Endothelial cell (in vitro differentiated cells): Measurements from ENCODE around the gene CEP68. TPM values are rescaled to one million over a fixed set of nuclear protein-coding genes. Genes with fewer than 3 reads are reported as not detected.

Experiments
- DNase-seq: peaks from one replicate; pipeline ENCODE4 v3.0.0; 2021; ENCODE audit warnings: low spot score
- H3K27ac Mint-ChIP-seq: one replicate; pipeline ENCODE4 v1.8.0; 2021; ENCODE audit warnings: mixed read lengths, inconsistent platforms; ENCODE audit not compliant: unreplicated experiment
- H3K27me3 Mint-ChIP-seq: one replicate; pipeline ENCODE4 v1.8.0; 2021; ENCODE audit warnings: mild to moderate bottlenecking, moderate library complexity, mixed read lengths, inconsistent platforms; ENCODE audit not compliant: unreplicated experiment
- H3K36me3 Mint-ChIP-seq: one replicate; pipeline ENCODE4 v1.8.0; 2021; ENCODE audit warnings: mild to moderate bottlenecking, low read depth, mixed read lengths, inconsistent platforms; ENCODE audit not compliant: unreplicated experiment
- H3K4me1 Mint-ChIP-seq: one replicate; pipeline ENCODE4 v1.8.0; 2021; ENCODE audit warnings: mild to moderate bottlenecking, mixed read lengths, inconsistent platforms; ENCODE audit not compliant: unreplicated experiment
- H3K4me3 Mint-ChIP-seq: one replicate; pipeline ENCODE4 v1.8.0; 2021; ENCODE audit warnings: mild to moderate bottlenecking, mixed read lengths, inconsistent platforms; ENCODE audit not compliant: unreplicated experiment
- H3K9me3 Mint-ChIP-seq: one replicate; pipeline ENCODE4 v1.8.0; 2021; ENCODE audit warnings: mixed read lengths, inconsistent platforms; ENCODE audit not compliant: unreplicated experiment
- total RNA-seq: library from RNA; stranded (reverse); fragmentation: NEBNext Ultra II Directional; extraction: Animal tissue kit (Norgen Biotek cat#: 25700); gene quantifications from one replicate; pipeline ENCODE4 v1.2.1, GENCODE V29; 2021; ENCODE audit not compliant: unreplicated experiment
- TF ChIP-seq, protein P1 (sequence below): fragments of 200-600 bp; sonication (generic); IDR thresholded peaks from one replicate; pipeline ENCODE4 v1.5.0; 2021; ENCODE audit warnings: antibody characterized with exemption; ENCODE audit not compliant: unreplicated experiment

CEP68 gene
- total RNA-seq, 1 donor from 2014 or later = 63.3 TPM

GRCh38 chr2:65045651-65046050 lies 10.6 kb upstream of the CEP68 start:
- H3K4me1 Mint-ChIP-seq = peaks cover 27% of the 10 kb centered on the region
- no peak for DNase-seq
- H3K9me3 Mint-ChIP-seq = peaks cover 6% of the 10 kb centered on the region
- TF ChIP-seq, protein P1, sequence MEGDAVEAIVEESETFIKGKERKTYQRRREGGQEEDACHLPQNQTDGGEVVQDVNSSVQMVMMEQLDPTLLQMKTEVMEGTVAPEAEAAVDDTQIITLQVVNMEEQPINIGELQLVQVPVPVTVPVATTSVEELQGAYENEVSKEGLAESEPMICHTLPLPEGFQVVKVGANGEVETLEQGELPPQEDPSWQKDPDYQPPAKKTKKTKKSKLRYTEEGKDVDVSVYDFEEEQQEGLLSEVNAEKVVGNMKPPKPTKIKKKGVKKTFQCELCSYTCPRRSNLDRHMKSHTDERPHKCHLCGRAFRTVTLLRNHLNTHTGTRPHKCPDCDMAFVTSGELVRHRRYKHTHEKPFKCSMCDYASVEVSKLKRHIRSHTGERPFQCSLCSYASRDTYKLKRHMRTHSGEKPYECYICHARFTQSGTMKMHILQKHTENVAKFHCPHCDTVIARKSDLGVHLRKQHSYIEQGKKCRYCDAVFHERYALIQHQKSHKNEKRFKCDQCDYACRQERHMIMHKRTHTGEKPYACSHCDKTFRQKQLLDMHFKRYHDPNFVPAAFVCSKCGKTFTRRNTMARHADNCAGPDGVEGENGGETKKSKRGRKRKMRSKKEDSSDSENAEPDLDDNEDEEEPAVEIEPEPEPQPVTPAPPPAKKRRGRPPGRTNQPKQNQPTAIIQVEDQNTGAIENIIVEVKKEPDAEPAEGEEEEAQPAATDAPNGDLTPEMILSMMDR = no peak
- H3K27me3 Mint-ChIP-seq = peaks cover 3% of the 10 kb centered on the region
- no peak overlapping the region for H3K4me3 Mint-ChIP-seq
- H3K36me3 Mint-ChIP-seq = peaks cover 25% of the 10 kb centered on the region
- H3K27ac Mint-ChIP-seq = no peak overlapping the region

DNA sequence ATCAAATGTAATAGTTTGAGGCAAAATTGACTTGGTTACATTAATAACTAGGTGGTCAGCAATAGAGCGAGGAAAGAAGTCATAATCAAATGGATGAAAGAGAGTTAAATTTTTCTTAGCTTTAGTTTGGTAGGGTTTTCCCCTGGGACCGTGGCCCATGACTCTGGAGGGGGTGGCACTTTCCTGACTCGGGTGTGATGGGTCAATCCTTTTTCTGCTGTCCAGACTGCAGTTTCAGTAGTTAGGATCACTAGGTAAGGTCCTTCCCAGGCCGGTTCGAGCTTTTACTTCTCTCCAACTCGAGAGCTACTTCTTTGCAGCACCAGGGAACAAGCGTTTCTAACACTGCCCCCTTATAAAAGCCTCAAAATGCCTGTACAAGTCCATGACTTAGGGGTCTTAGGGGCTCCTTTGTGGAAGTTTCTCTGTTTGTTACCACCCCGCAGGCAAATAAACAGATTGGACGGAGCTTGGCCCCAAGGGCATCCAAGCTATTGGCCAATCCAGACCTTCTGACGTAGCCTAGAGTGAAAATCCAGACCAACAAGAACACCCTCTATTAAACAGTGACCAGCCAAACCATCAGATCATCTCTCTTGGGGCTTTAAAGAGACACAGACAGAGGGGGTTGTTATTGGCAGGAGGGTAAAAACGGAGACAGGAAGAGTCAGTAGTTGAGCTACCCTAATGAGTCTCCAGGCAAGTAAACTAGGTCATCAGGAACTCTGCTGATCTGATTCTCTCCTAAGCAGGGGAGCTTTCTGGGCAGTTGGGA lies 9.4 kb upstream of the CEP68 start:
- H3K4me1 Mint-ChIP-seq = peaks cover 20% of the 10 kb centered on the region
- TF ChIP-seq, protein P1 = no peak
- peaks cover 6% of the 10 kb centered on the region for H3K9me3 Mint-ChIP-seq
- no peak overlapping the region for H3K27ac Mint-ChIP-seq
- DNase-seq = no peak
- H3K36me3 Mint-ChIP-seq = peaks cover 25% of the 10 kb centered on the region
- H3K27me3 Mint-ChIP-seq = peaks cover 1% of the 10 kb centered on the region
- H3K4me3 Mint-ChIP-seq = no peak overlapping the region

DNA sequence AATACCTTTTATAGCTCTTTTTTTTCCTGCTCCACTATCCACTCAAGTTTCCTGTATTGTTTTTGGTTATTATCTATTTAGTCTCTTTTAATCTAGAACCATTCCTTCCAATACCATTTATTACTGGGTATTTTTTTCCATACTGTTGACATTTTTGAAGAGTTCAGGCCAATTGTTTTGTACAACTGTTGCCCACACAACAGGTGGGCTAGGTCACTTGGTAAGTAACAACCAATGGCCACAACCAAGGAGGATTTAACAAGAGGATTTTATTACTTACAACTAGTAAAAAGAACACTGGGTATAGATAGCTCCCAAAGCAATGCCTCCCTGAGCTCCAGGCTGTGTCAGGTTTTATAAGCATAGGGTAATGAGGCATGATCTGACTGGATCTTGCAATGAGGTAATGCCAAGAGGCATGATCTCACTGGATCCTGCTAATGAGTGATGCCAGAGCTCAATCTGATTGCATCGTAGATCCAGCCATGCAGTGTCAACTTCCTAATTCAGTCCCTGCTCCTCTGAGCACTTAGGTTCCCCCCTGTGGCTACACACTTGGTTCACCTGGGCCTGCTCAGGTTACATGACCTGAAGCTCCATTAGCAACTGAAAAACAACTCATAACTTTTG lies 7.1 kb upstream of the CEP68 start:
- TF ChIP-seq, protein P1 = no peak
- Mint-ChIP-seq H3K4me1 (peaks cover 7% of the 10 kb centered on the region), H3K27ac (no peak overlapping the region), H3K9me3 (peaks cover 4% of the 10 kb centered on the region), H3K27me3 (peaks cover 1% of the 10 kb centered on the region), H3K36me3 (peaks cover 26% of the 10 kb centered on the region), H3K4me3 (no peak overlapping the region)
- DNase-seq = no peak

GRCh38 chr2:65050931-65051330 lies 5.3 kb upstream of the CEP68 start:
- peaks cover 9% of the 10 kb centered on the region for H3K4me1 Mint-ChIP-seq
- peaks cover 18% of the 10 kb centered on the region for H3K36me3 Mint-ChIP-seq
- H3K9me3 Mint-ChIP-seq = no peaks in the 10 kb centered on the region
- TF ChIP-seq, protein P1 = no peak
- H3K27ac Mint-ChIP-seq = no peak overlapping the region
- DNase-seq = no peak
- H3K27me3 Mint-ChIP-seq = peaks cover 6% of the 10 kb centered on the region
- no peak overlapping the region for H3K4me3 Mint-ChIP-seq

GRCh38 chr2:65053199-65053598 lies 3.0 kb upstream of the CEP68 start:
- Mint-ChIP-seq H3K9me3 (no peaks in the 10 kb centered on the region), H3K4me1 (peaks cover 21% of the 10 kb centered on the region), H3K27me3 (peaks cover 14% of the 10 kb centered on the region), H3K4me3 (no peak overlapping the region), H3K36me3 (peaks cover 22% of the 10 kb centered on the region), H3K27ac (no peak overlapping the region)
- DNase-seq = no peak
- TF ChIP-seq, protein P1 = no peak
